Measurements from ENCODE around the gene AGXT. TPM values are rescaled to one million over a fixed set of nuclear protein-coding genes. Genes with fewer than 3 reads are reported as not detected.

The AGXT gene
- total RNA-seq, 1 experiment from 2014 or later, result 0.36 TPM

DNA sequence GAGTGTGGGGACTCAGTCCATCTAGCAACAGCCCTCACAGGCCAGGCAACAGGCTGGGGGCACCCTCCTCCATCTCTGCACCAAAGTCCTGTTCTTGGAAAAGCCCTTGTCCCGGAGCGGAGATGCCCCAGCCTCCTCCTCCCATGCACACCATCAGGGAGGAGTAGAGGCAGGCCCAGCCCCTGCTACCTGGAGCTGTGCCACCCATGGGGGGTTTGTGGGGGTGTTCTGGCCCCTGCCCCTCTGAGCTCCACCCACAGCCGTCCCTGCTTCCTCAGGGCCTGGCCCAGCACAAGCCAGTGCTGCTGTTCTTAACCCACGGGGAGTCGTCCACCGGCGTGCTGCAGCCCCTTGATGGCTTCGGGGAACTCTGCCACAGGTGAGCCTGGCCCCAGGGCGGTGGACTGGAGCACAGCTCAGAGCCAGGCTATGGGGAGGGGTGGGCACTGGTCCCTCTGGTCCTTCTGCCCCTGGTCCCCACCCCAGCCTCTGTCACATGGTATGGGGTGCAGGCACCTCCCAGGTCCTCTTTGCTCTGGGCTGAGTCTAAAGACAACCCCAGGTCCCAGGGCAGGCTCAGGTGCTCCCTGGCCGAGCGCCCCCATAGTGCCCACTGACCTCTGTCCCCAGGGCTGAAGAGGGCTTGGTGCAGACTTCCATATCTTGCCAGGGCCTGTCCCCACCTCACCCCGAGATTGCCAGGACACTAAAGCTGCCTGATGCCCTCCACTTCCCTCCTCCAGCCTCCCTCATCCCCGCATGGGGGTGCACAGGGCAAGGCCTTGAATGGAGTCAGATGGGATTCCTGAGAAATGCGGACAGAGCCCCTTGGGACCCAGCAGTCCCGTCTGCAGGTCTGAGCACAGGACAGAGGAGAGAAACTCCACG is 2.7 kb downstream of the AGXT start:
- Histone ChIP-seq H3K4me1 (ENCODE audit: control insufficient read depth, insufficient read depth, low read length) (no peaks in the 10 kb centered on the region), H3K36me3 (ENCODE audit: control insufficient read depth, insufficient read depth, low read length) (no peaks in the 10 kb centered on the region), H3K27me3 (ENCODE audit: control insufficient read depth, insufficient read depth, low read length) (no peaks in the 10 kb centered on the region), H3K4me3 (ENCODE audit: low read depth in 2 of 2, low read length in 2 of 2) (no peak overlapping the region), H3K27ac (ENCODE audit: low read length) (no peak overlapping the region), H3K9me3 (ENCODE audit: control insufficient read depth, insufficient read depth, low read depth, low read length) (no peaks in the 10 kb centered on the region)
- CTCF ChIA-PET, result no interaction called here
- intact Hi-C loops (cut with micrococcal nuclease; ENCODE audit: unreplicated experiment), result no loop called here
- TF ChIP-seq REST (IDR thresholded peaks at IDR 0.05; ENCODE audit: insufficient read depth in 1 of 2, low read depth in 2 of 2, low read length in 1 of 2), result no peak
- TF ChIP-seq, protein P1, sequence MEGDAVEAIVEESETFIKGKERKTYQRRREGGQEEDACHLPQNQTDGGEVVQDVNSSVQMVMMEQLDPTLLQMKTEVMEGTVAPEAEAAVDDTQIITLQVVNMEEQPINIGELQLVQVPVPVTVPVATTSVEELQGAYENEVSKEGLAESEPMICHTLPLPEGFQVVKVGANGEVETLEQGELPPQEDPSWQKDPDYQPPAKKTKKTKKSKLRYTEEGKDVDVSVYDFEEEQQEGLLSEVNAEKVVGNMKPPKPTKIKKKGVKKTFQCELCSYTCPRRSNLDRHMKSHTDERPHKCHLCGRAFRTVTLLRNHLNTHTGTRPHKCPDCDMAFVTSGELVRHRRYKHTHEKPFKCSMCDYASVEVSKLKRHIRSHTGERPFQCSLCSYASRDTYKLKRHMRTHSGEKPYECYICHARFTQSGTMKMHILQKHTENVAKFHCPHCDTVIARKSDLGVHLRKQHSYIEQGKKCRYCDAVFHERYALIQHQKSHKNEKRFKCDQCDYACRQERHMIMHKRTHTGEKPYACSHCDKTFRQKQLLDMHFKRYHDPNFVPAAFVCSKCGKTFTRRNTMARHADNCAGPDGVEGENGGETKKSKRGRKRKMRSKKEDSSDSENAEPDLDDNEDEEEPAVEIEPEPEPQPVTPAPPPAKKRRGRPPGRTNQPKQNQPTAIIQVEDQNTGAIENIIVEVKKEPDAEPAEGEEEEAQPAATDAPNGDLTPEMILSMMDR (IDR thresholded peaks at IDR 0.05), result no peak
- TF ChIP-seq POLR2AphosphoS5 (IDR thresholded peaks at IDR 0.05; ENCODE audit: low read depth, low read length), result no peak
- TF ChIP-seq SIN3A (IDR thresholded peaks at IDR 0.05; ENCODE audit: borderline replicate concordance, insufficient read depth, low read depth, low read length), result no peak
- TF ChIP-seq TCF7L2 (IDR thresholded peaks at IDR 0.05; ENCODE audit: low read depth, low read length), result no peak
- POLR2A ChIA-PET, result interaction anchor here (0.6 kb wide), 1 partner anchor 450 kb away, joined by 3 read pairs; no protein-coding TSS in a partner anchor
- DNase-seq (ENCODE audit: low read depth, low spot score) (no peak), ATAC-seq (no peak)
- in situ Hi-C loops (cut with HindIII; ENCODE audit: low pct_unique_long_range_greater_than_20kb, low sequenced_read_pairs), result no loop called here
- BruUV-seq (replicated peaks), result no TSS peak

GRCh38 chr2:240872317-240873097 is 3.9 kb downstream of the AGXT start:
- CTCF ChIA-PET, result no interaction called here
- BruUV-seq (replicated peaks), result no TSS peak
- in situ Hi-C loops (cut with HindIII; ENCODE audit: low pct_unique_long_range_greater_than_20kb, low sequenced_read_pairs), result no loop called here

More at GRCh38 chr2:240872317-240873097, 3.9 kb downstream of the AGXT start:
- Histone ChIP-seq H3K27ac (ENCODE audit: low read length) (no peak overlapping the region), H3K4me1 (ENCODE audit: control insufficient read depth, insufficient read depth, low read length) (no peaks in the 10 kb centered on the region), H3K9me3 (ENCODE audit: control insufficient read depth, insufficient read depth, low read depth, low read length) (no peaks in the 10 kb centered on the region), H3K36me3 (ENCODE audit: control insufficient read depth, insufficient read depth, low read length) (no peaks in the 10 kb centered on the region), H3K4me3 (ENCODE audit: low read depth in 2 of 2, low read length in 2 of 2) (no peak overlapping the region), H3K27me3 (ENCODE audit: control insufficient read depth, insufficient read depth, low read length) (no peaks in the 10 kb centered on the region)
- ATAC-seq, result no peak
- intact Hi-C loops (cut with micrococcal nuclease; ENCODE audit: unreplicated experiment), result no loop called here
- DNase-seq (ENCODE audit: low read depth, low spot score), result no peak
- POLR2A ChIA-PET, result no interaction called here
- TF ChIP-seq SIN3A (IDR thresholded peaks at IDR 0.05; ENCODE audit: borderline replicate concordance, insufficient read depth, low read depth, low read length) (no peak), TCF7L2 (IDR thresholded peaks at IDR 0.05; ENCODE audit: low read depth, low read length) (no peak), POLR2AphosphoS5 (IDR thresholded peaks at IDR 0.05; ENCODE audit: low read depth, low read length) (no peak), REST (IDR thresholded peaks at IDR 0.05; ENCODE audit: insufficient read depth in 1 of 2, low read depth in 2 of 2, low read length in 1 of 2) (no peak)
- TF ChIP-seq, protein P1 (IDR thresholded peaks at IDR 0.05), result no peak
